Muscle layer of duodenum (tissue), 2 donors: Measurements from ENCODE around the gene FAM120A.
A peak's percentile ranks its signal among the peaks of the same experiment; 100 is the strongest.

Experiments used
- H3K27ac ChIP-seq: one replicate; pipeline ENCODE4 v1.7.0; 2013; ENCODE audit warnings: mild to moderate bottlenecking, low read length
- H3K27me3 ChIP-seq: one replicate; pipeline ENCODE4 v1.7.0; 2013; ENCODE audit warnings: low read depth, mild to moderate bottlenecking, control low read depth, low read length
- H3K36me3 ChIP-seq, 2 donors: one replicate each; pipeline ENCODE4 v1.7.0; 2013; ENCODE audit warnings: low read length in 2 of 2, control low read depth in 1 of 2, mild to moderate bottlenecking in 1 of 2; ENCODE audit not compliant: insufficient read depth in 2 of 2, control insufficient read depth in 1 of 2
- H3K4me1 ChIP-seq, 2 donors: one replicate each; pipeline ENCODE4 v1.7.0; 2013; ENCODE audit warnings: low read length in 2 of 2, mild to moderate bottlenecking in 2 of 2, control low read depth in 1 of 2, moderate library complexity in 1 of 2; ENCODE audit not compliant: insufficient read depth in 2 of 2, control insufficient read depth in 1 of 2
- H3K4me3 ChIP-seq, 2 donors: one replicate each; pipeline ENCODE4 v1.7.0; 2013; ENCODE audit warnings: low read length in 2 of 2, low read depth in 1 of 2, mild to moderate bottlenecking in 1 of 2
- H3K9me3 ChIP-seq, 2 donors: one replicate each; pipeline ENCODE4 v1.7.0; 2013; ENCODE audit warnings: low read length in 2 of 2, control low read depth in 1 of 2, mild to moderate bottlenecking in 1 of 2; ENCODE audit not compliant: control insufficient read depth in 1 of 2
- donor health status: healthy.

Gene FAM120A

DNA sequence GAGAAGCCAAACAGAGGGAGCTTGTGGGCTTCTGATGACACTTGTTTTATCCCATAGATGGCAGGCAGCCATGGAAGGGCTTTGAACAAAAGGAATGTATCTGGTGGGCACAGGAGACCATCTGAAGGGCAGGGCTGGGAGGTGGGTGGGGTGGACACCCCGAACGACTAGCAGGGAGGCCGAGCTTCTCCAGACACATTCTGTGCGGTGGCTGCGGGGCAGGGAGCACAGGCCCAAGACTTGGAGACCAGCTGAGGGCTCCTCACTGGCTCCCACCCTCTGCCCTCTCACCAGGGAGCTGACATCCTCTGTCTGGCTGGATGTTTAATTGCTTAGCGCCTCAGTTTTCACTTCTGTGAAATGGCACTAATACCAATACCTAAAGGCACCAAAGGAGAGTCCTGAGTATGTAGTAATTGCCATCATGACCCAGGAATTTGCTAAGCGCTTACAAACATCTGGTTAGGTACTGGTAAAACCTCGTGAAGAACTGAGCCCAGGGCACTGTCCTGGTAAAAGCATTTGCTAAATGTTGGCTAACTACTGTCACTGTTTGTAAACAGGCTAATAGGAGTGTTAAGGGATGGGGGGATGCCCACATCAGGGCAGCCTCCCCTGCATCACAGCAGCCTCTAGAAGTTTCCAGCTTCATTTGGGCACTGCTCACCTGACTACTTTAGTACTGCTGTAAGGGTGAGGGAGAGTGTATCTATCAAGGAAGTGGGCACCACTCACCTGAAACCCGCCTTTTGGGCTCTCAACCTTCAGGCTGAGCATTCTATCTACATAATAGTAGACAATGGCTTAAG is 122.8 kb downstream of the FAM120A start:
- H3K36me3 ChIP-seq, result no peaks in the 10 kb centered on the region
- no peak overlapping the region for H3K4me3 ChIP-seq
- no peaks in the 10 kb centered on the region for H3K27me3 ChIP-seq
- no peak overlapping the region for H3K27ac ChIP-seq
- peaks cover 10 to 30% of the 10 kb centered on the region in 2 donors for H3K4me1 ChIP-seq
- H3K9me3 ChIP-seq, result peaks cover 0 to 3% of the 10 kb centered on the region in 2 donors

DNA sequence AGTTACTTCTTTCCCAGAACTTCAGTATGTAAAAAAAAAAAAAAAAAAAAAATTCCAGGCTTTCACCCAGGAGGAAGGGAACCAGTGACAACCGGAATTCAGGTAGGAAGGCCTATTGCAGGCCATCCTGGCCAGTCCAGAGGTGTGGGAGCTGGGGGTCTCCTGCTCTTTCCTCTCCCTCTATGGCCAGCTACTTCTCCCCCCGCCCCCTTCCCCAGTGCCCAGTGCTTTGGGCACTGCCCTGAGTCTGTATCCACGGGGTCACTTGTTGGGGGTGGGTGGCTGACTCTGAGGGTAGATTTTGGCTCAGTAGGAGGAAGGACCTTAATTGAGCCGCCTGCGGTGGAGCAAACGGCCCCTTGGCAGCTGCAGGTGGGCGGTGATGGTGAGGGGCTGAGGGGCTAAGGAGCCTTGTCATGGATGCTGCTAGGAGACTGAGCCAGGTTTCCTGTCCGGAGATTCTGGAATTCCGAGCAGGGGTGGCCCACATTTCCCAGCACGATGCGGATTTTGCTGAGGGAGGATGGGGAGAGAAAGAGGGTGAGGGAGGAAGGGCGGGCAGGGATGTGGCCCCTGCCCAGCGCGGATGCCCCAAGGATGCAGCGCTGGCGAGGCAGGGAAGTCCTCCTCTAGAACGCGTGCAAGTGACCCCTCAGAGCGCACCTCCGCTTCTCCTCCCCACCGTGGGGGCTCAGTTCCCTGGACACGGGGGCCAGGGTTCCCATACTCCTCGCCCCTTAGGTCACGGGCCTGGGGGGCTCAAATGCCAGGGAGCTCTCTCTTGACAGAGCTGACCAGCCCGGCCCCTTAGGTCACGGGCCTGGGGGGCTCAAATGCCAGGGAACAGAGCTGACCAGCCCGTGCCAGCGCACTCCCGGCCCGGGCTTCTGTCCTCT is 123.7 kb downstream of the FAM120A start:
- peaks cover 10 to 36% of the 10 kb centered on the region in 2 donors for H3K4me1 ChIP-seq
- peak overlapping the region; percentile 79 for H3K27ac ChIP-seq
- H3K36me3 ChIP-seq, result no peaks in the 10 kb centered on the region
- peaks cover 0 to 3% of the 10 kb centered on the region in 2 donors for H3K9me3 ChIP-seq
- H3K27me3 ChIP-seq, result no peaks in the 10 kb centered on the region
- H3K4me3 ChIP-seq, result peak overlapping the region; percentile 72 to 77

DNA sequence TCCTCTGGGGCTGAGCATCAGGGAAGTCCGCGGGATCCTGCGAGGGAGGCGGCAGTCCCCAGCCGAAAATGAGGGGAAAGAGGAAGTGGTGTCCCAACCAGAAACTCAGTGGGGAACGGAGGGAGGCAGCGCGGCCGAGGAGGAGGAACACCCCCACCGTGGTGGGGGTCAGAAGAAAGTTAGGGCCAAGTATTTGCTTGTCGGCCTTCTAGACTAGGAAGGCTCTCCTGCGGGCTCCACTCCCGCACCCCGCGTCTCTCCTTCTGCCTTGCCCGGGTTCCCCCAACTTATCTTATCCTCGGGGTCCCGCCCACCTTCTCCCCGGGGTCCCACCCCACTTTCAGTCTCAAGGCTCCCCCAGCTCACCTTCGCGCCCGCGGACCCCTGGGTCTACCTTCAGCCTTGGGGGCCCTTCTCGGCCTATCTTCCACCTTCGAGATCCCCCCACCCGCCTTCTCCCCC is 124.3 kb downstream of the FAM120A start:
- Histone ChIP-seq H3K27me3 (no peaks in the 10 kb centered on the region), H3K4me1 (peaks cover 10 to 43% of the 10 kb centered on the region in 2 donors), H3K9me3 (peaks cover 0 to 3% of the 10 kb centered on the region in 2 donors), H3K36me3 (no peaks in the 10 kb centered on the region), H3K4me3 (peak overlapping the region; percentile 72 to 77), H3K27ac (peak overlapping the region; percentile 79)

DNA sequence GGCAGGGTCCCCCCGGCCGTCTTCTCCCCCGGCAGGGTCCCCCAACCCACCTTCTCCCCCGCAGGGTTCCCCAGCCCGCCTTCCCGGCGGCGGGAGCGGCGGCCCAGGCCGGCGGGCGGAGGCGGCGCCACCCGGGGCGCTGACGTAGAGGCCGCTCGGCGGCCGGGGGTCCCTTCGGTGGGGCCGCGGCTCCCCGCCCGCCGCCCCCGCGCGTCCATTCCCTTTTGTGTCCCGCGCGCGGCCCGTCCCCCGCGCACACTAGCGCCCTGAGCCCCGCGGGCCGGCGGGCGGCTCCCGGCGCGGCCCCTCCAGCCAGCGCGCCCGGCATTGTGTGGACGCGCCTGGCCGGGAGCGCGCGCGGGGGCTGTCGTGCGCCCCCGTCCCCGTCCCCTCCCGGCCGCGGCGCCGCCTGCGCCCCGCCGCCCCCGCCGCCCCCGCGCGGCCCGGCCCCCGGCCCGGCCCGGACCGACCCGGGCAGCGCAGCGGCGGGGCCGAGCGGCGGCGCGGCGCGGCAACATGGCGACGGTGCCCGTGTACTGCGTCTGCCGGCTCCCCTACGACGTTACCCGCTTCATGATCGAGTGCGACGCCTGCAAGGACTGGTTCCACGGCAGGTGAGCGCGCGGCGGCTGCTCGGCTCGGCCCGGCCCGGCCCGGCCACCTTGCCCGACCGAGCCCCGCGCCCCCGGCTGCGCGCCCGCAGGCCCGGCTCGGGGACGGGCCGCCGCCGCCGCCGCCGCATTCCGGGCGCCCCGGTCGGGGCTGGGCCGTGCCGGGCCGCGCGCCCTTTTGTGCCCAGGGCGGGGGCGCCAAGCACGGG is 125.0 kb downstream of the FAM120A start, which contains the start of gene PHF2:
Gene PHF2 (plus strand): TSS at position 327 of the 820 bp plus-strand sequence. CDS start 190 bp downstream, at position 517.
- Histone ChIP-seq H3K27ac (peak within 1 kb of the TSS; percentile 79), H3K4me1 (peaks cover 11 to 50% of the 10 kb centered on the region in 2 donors), H3K4me3 (peak within 1 kb of the TSS; percentile 78 to 79), H3K36me3 (no peaks in the 10 kb centered on the region), H3K27me3 (no peaks in the 10 kb centered on the region), H3K9me3 (no peaks in the 10 kb centered on the region)

DNA sequence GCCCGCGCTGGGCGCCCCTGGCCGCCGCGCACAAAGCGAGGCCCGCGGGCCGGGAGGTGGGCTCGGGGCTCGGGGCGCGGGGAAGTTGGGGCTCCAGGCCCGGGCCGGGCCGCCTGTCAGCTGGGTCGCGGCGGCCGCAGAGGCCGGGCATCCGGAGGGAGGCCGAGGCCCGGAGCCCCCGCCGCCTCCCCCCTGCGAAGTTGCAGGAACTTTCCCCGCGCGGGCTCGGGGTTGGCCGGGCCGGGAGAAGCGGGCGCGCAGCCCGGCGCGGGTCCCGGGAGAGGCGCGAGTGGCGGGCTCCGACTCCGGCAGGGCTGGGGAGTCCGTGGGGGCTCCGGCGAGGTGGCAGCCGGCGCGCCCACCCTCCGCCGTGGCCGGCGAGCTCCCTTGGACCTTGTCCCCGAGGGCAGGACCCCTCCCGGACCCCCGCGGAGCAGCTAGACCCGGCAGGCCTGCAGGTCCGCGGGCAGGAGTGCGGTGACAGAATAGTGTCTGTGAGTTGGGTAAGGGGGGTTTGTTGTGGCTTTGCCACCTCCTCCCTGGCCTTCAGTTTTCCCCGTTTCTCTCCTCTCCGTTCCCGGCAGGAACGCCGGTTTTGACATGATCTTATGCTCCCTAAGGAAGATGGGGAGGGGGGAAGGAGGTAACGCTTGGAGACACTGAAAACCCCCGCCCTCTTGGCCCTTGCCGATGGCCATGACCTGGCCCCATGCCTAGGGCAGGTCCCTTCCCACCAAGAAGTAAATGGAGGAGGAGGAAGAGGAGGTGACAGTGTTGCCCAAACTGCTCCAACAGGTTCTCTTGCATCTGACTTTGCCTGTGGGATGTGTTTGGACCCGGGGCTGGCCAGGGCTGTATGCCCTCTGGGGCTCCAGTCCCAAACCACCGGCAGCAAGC is 125.8 kb downstream of the FAM120A start:
- no peak overlapping the region for H3K27ac ChIP-seq

DNA sequence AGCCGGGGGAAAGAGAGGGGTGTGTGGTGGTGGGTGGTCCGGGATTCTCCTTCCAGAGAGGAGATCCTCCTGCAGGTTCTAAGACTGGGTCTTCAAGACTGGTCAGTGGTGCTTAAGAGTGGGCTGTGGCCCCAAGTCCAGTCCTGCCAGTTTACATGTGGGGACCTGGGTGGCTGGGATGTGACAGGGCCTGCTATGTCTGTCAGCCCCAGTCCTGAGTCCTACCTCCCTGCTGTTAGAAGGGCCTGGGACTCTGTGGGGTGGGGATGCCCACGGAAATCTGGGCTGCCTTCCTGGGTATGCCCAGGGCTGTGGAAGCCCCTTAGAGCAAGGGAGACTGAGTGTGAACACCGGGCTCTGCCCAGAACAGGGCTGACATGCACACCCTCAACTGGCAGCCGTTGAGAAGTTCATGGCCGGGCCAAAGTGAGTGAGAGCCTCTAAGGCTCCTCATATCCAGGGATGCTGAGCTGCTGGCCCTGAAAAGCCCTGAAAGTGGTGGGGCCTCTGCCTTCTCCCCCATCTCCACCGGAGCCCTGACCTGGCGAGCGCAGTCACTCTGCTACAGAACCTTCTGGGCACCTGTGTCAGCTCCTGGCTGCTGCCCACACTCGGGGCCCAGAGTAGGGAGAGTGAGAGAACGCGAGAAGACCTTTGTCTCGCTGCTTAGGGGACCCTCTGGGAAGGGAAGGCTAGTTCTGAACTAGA is 126.6 kb downstream of the FAM120A start:
- no peaks in the 10 kb centered on the region for H3K36me3 ChIP-seq
- no peaks in the 10 kb centered on the region for H3K27me3 ChIP-seq
- no peak overlapping the region for H3K27ac ChIP-seq
- H3K9me3 ChIP-seq, result no peaks in the 10 kb centered on the region
- peaks cover 22 to 63% of the 10 kb centered on the region in 2 donors for H3K4me1 ChIP-seq
- H3K4me3 ChIP-seq, result peak overlapping the region; percentile 78 to 79

More for the DNA sequence above, 125.8 kb downstream of the FAM120A start:
- Histone ChIP-seq H3K27me3 (no peaks in the 10 kb centered on the region), H3K36me3 (no peaks in the 10 kb centered on the region), H3K9me3 (no peaks in the 10 kb centered on the region), H3K4me1 (peaks cover 20 to 58% of the 10 kb centered on the region in 2 donors), H3K4me3 (peak overlapping the region; percentile 78 to 79)

DNA sequence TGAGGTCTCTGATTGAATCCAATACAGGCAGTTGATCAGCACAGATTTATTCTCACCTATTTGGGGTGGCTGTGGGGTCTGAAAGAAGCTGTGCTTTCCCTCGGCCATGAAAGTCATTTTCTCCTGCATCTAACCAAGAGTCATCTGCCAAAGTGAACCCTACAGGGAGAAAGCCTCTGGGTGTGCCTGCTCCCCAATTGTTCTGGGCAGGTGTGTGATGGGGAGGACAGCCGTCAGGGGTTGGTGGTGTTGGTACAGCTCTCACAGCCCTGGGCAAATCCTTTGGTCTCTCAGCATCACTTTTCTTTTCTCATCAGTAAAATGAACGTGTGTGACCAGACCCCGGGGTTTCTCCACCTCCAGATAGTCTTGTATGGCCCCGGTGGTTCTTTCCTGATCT is 127.4 kb downstream of the FAM120A start:
- Histone ChIP-seq H3K4me1 (peaks cover 22 to 63% of the 10 kb centered on the region in 2 donors), H3K4me3 (no peak overlapping the region), H3K27me3 (no peaks in the 10 kb centered on the region), H3K27ac (no peak overlapping the region), H3K36me3 (no peaks in the 10 kb centered on the region), H3K9me3 (no peaks in the 10 kb centered on the region)

DNA sequence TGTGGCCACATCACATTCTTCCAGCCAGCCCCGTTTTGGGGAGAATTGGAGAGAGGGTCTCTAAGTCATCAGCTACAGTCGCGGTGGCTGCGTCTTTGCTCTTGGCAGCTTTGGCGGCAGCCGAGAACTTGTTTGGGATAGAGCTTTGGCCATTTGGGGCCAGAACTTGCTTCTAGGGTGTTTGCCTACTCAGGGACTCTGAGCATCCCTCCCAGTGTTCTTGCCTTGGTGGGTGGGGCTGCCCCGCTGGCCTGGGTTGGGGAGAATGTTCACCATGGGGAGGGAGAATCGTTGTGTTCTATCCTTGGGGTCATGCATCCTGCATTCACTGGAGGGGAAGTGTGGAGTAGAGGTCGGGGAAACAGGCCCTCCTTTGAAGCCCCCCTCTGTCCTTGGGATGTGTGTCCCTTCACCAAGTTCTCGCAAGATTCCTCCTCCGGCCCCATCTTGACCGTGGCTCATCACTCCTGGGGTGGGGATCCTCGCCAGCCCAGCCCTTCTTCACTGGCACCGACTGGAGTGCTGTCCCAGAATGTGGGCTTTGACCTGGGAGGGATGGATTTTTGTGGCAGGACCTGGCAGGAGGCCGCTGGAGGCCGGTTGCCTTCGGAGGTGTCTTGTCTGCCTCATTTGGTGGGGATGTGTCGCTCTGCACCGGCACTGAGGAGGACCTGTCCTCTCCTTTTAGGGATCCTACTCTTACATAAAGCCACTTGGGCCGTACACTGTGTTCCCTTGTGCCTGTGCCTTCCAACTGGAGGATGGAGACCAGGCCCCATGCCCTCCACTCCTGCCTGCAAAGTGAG is 128.4 kb downstream of the FAM120A start:
- Histone ChIP-seq H3K27me3 (no peaks in the 10 kb centered on the region), H3K4me3 (no peak overlapping the region), H3K27ac (no peak overlapping the region), H3K9me3 (no peaks in the 10 kb centered on the region), H3K36me3 (no peaks in the 10 kb centered on the region), H3K4me1 (peaks cover 22 to 57% of the 10 kb centered on the region in 2 donors)

DNA sequence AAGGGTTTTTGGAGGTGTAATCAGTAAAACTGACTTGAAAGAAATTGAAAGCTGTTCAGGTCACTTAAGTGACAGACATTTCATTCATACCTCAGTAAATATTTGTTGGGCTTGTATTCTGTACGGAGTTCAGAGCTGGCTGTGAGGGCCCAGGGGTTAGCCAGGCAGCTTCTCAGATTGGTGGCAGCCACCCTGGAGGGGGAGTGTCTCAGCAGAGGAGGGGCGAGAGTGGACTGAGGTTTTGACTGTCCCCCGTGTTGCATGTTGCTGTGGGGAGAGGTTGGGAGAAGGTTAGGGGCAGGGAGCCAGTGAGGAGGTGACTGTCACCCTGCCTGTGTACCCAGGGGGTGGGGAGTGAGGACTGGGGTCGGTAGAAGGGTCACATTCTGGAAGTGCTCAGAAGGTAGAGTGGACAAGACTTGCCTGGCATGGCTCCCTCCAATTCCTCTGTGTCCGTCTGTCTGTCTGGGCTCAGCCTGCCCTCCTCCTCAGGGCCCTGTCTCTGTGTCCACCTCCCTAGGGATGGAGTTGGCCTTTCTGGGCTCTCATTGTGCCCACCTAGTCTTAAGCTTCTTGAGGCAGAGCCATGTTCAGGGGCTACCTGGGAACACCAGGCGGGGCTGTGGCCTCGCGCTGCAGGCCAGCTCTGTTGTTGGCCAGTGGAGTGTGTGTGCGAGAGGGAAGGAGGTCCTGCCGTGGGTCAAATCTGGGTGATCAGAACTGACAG is 129.3 kb downstream of the FAM120A start:
- peaks cover 22 to 51% of the 10 kb centered on the region in 2 donors for H3K4me1 ChIP-seq
- H3K4me3 ChIP-seq, result no peak overlapping the region
- H3K36me3 ChIP-seq, result no peaks in the 10 kb centered on the region
- no peaks in the 10 kb centered on the region for H3K27me3 ChIP-seq
- no peaks in the 10 kb centered on the region for H3K9me3 ChIP-seq
- H3K27ac ChIP-seq, result no peak overlapping the region
